GM21381 (cell line): ENCODE data around the gene HSBP1.

Experiments
- ATAC-seq: cut with Tn5 transposase; IDR thresholded peaks from one replicate; pipeline ENCODE4 v1.9.1; 2021; ENCODE audit warnings: mild to moderate bottlenecking, moderate library complexity; ENCODE audit not compliant: unreplicated experiment

Gene HSBP1

GRCh38 chr16:83802554-83803205 lies 5.1 kb upstream of the HSBP1 start:
- ATAC-seq, result no peak

GRCh38 chr16:83803811-83804210 lies 4.0 kb upstream of the HSBP1 start:
- ATAC-seq, result no peak

- ATAC-seq, result no peak
Observed at GRCh38 chr16:83804366-83804765, 3.4 kb upstream of the HSBP1 start.

- ATAC-seq, result no peak
Observed at GRCh38 chr16:83806036-83806435, 1.7 kb upstream of the HSBP1 start.

- ATAC-seq, result no peak
Observed at GRCh38 chr16:83806731-83807130, 1.0 kb upstream of the HSBP1 start.

- ATAC-seq, result peak; percentile 3
Observed at GRCh38 chr16:83807327-83807709, 460 bp upstream of the HSBP1 start.

- no peak for ATAC-seq
Observed at GRCh38 chr16:83808573-83809014, 816 bp downstream of the HSBP1 start.

- no peak for ATAC-seq
Observed at GRCh38 chr16:83809092-83809491, 1.3 kb downstream of the HSBP1 start.

GRCh38 chr16:83810901-83811300 lies 3.1 kb downstream of the HSBP1 start:
- no peak for ATAC-seq

- no peak for ATAC-seq
Observed at GRCh38 chr16:83813823-83814658, 6.3 kb downstream of the HSBP1 start.

- no peak for ATAC-seq
Observed at GRCh38 chr16:83814659-83814985, 6.8 kb downstream of the HSBP1 start.

- no peak for ATAC-seq
Observed at GRCh38 chr16:83817022-83817421, 9.2 kb downstream of the HSBP1 start.

GRCh38 chr16:83818276-83818675 lies 10.5 kb downstream of the HSBP1 start:
- no peak for ATAC-seq

- no peak for ATAC-seq
Observed at GRCh38 chr16:83819361-83819760, 11.6 kb downstream of the HSBP1 start.

GRCh38 chr16:83826146-83826913 lies 18.6 kb downstream of the HSBP1 start:
- peak; percentile 88 for ATAC-seq

GRCh38 chr16:83830091-83830768 lies 22.5 kb downstream of the HSBP1 start:
- no peak for ATAC-seq

- ATAC-seq, result no peak
Observed at GRCh38 chr16:83830769-83831455, 23.1 kb downstream of the HSBP1 start.

GRCh38 chr16:83831456-83831987 lies 23.7 kb downstream of the HSBP1 start:
- ATAC-seq, result no peak

- ATAC-seq, result no peak
Observed at GRCh38 chr16:83833921-83834320, 26.1 kb downstream of the HSBP1 start.
